Raji (cell line): ENCODE results near the gene C13orf46.

Source experiments
- POLR2A ChIP-seq: IDR thresholded peaks from 2 replicates; pipeline ENCODE4 v1.6.1; 2011; ENCODE audit warnings: low read depth, low read length, control low read depth; ENCODE audit not compliant: insufficient read depth

The C13orf46 gene

GRCh38 chr13:113947311-113948033 lies 26.4 kb downstream of the C13orf46 start:
- TF ChIP-seq POLR2A = no peak

DNA sequence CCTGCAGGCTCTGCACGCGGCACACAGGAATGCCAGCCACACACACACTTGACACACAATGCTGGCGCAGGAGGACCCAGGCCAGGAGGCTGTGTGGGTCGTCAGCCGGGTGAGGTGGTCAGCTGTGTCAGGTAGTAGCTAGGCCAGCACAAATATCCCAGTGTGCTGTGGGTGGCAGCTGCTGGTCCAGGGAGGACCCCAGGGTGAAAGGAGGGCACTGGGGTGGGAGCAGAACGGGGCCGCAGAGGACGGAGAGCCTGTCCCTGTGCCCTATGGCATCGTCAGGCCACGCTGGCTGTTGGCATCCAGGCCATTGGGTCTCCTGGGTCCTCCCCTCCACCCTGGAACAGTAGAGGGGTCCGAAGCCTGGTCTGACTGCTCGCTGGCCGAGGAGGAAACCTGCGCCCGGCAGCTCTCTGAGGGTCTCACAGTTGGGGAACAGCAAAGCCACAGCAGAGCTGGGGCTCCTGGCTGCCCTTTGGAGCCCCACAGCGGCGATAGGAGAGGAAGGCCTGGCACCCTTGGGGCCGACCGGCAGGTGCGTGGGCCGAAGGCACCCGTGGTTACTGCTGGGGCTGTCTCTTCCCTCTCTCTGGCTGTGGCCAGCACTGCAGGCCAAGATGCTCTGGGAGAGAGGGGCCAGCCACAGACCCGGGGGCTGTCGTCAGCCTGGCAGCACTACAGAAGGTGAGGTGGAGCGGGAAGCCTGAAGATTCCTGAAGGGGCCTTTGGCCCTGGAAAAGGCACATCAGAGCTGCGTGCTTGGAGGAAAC lies 27.3 kb downstream of the C13orf46 start:
- no peak for TF ChIP-seq POLR2A

DNA sequence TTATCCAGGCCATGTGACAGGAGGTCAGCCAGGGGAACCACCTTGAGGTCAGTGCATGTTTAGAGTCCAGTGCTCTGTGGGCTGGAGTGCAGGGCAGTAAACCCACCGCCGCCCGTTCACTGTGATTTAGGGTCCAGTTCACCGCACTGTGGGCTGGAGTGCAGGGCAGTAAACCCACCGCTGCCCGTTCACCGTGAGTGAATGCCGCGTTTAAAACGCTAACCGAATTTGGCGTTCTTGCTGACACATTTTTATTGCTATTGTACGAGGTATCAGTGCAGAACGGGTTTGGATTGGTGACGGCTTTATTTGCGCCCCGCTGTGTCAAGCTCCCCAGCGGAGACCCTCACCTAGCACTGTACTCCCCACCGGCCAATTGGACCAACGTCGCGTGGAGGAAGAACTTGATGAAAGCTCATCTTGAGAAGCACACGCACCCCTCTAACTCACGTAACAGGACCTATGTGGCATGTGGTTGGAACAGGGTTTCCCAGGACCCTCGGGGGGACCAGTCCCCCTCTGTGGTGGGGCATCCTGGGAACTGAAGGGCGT lies 27.9 kb downstream of the C13orf46 start:
- TF ChIP-seq POLR2A = no peak

- no peak for TF ChIP-seq POLR2A
These were observed 29.9 kb downstream of the C13orf46 start for GRCh38 chr13:113943821-113944565.

DNA sequence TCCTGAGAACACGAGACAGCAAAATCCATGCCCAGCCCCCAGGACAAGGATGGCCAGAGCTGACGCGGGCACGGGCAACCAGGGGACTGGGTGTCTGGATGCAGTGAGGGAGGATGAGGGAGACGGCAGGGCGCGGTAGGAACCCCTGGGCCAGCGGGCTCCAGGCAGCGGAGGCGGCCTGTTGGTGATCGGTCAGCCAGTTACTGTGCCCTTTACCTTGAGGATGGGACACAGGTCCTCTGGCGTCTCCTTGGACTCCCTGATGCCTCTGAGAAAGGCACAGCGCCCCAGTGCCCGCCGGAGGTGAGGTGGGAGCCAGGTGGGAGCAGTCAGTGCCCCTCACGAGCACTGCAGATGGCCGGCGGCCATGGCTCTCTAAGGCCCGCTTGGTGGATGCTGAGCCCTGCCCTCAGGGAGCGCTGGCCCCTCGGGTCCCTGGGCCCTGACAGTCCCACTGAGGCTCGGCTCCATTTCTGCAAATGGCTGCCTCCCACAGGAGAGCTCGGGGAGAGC lies 31.2 kb downstream of the C13orf46 start:
- no peak for TF ChIP-seq POLR2A

DNA sequence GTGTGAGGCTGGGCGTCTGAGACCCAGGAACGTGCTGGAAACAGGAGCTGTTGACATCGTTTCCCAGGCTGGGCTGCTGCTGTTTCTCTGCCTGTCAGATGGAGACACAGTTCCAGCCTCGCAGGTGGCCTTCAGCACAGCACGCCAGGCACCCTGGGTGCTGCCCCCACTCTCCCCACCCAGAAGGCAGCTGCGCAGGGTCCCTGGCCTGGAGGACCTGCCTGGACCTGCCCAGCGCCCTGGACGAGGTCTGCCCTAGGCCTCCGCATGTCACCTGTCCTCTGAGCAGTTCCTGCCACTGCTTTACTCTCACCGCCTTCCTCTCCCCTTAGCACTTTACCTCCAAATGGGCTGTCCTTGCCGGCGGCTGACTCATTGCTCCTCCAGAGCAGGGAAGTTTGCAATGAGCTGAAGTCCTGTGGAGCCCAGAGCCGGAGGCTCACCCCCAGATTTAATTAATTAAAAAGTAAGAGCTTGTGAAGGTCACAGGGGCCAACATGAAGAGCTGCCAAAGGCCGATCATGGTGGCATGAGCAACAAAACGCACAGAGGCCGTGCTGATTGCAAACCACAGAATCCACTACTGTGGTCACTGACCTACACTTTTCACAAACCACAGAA lies 32.2 kb downstream of the C13orf46 start:
- TF ChIP-seq POLR2A = no peak

- TF ChIP-seq POLR2A = no peak
These were observed 34.0 kb downstream of the C13orf46 start for GRCh38 chr13:113939944-113940297.

- TF ChIP-seq POLR2A = no peak
These were observed 34.5 kb downstream of the C13orf46 start for GRCh38 chr13:113939129-113939943.

- no peak for TF ChIP-seq POLR2A
These were observed 35.2 kb downstream of the C13orf46 start for GRCh38 chr13:113938716-113939115.

GRCh38 chr13:113938246-113938645 lies 35.6 kb downstream of the C13orf46 start:
- TF ChIP-seq POLR2A = no peak

GRCh38 chr13:113937527-113938180 lies 36.2 kb downstream of the C13orf46 start:
- no peak for TF ChIP-seq POLR2A

DNA sequence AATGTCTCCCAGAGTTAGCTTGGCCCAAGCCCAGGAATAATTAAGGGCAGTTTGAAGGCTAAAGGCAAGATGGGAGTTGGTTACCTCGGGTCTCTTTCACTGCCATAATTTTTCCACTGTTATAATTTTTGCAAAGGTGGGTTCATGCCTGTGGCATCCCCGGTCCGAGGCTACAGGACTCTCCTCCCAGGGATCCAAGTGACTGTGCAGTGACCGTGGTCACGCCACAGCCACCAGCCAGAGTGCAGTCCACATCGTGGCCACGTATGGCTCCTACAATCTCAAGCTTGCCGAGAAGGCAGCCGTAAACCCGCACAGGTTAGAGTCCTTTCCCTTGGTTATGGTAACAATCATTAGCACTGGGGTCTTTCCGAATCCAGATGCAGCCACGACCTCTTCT lies 36.8 kb downstream of the C13orf46 start:
- TF ChIP-seq POLR2A = no peak

GRCh38 chr13:113936166-113936965 lies 37.5 kb downstream of the C13orf46 start:
- no peak for TF ChIP-seq POLR2A
